ENCODE results near the gene MAP3K15.

- TF ChIP-seq EZH2 (IDR thresholded peaks at IDR 0.05; ENCODE audit: insufficient read depth, poor library complexity, severe bottlenecking) (no peak), EZH2phosphoT487 (IDR thresholded peaks at IDR 0.05; ENCODE audit: insufficient read depth, low read depth) (no peak)
Measured at GRCh38 chrX:19541196-19541595, 25.9 kb upstream of the MAP3K15 start.

Measured in GM23248 (cell line).